GM06990 (cell line): ENCODE measurements around the gene FGF12.

Experiments
- DNase-seq: peaks from one replicate; pipeline ENCODE4 v3.0.0-alpha.2; 2011; ENCODE audit not compliant: insufficient read length; ENCODE audit errors: extremely low read depth
- H3K27me3 ChIP-seq: replicated peaks from 2 replicates; pipeline ENCODE4 v1.6.0; 2011; ENCODE audit warnings: low read length; ENCODE audit not compliant: control insufficient read depth, insufficient read depth
- H3K36me3 ChIP-seq: 2 replicates; pipeline ENCODE4 v1.5.1; 2011; ENCODE audit warnings: low read length; ENCODE audit not compliant: control insufficient read depth, insufficient read depth
- H3K4me3 ChIP-seq: replicated peaks from 2 replicates; pipeline ENCODE4 v1.5.1; 2011; ENCODE audit warnings: low read depth, mild to moderate bottlenecking, control low read depth, low read length
- TF ChIP-seq, protein P1 (sequence below): IDR thresholded peaks from 2 replicates; pipeline ENCODE4 v1.5.1; 2011; ENCODE audit warnings: low read length, control low read depth, mild to moderate bottlenecking, inconsistent platforms; ENCODE audit not compliant: insufficient read depth, poor library complexity, severe bottlenecking

FGF12 gene

DNA sequence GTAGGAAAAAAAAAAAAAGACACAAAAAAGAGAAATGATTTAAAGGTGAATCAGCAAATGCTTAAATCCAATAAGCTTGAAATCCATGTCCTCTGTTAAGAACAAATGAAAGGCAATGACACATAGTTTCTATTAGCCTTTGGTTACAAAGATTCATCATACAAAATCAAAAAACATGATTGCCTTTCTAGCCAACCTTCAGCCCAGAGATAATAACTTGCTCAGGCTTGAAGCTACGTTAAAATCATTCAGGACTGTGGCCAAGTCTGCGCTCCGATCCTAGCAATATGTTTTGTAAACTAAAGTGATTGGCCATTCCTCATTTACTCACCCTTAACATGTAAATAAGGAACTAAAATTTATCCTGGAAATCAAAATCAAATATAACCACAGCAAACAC, 556.7 kb downstream of the FGF12 start:
- Histone ChIP-seq H3K36me3 (no peaks in the 10 kb centered on the region), H3K4me3 (no peak overlapping the region), H3K27me3 (no peaks in the 10 kb centered on the region)
- TF ChIP-seq, protein P1, sequence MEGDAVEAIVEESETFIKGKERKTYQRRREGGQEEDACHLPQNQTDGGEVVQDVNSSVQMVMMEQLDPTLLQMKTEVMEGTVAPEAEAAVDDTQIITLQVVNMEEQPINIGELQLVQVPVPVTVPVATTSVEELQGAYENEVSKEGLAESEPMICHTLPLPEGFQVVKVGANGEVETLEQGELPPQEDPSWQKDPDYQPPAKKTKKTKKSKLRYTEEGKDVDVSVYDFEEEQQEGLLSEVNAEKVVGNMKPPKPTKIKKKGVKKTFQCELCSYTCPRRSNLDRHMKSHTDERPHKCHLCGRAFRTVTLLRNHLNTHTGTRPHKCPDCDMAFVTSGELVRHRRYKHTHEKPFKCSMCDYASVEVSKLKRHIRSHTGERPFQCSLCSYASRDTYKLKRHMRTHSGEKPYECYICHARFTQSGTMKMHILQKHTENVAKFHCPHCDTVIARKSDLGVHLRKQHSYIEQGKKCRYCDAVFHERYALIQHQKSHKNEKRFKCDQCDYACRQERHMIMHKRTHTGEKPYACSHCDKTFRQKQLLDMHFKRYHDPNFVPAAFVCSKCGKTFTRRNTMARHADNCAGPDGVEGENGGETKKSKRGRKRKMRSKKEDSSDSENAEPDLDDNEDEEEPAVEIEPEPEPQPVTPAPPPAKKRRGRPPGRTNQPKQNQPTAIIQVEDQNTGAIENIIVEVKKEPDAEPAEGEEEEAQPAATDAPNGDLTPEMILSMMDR = no peak
- DNase-seq = no peak

DNA sequence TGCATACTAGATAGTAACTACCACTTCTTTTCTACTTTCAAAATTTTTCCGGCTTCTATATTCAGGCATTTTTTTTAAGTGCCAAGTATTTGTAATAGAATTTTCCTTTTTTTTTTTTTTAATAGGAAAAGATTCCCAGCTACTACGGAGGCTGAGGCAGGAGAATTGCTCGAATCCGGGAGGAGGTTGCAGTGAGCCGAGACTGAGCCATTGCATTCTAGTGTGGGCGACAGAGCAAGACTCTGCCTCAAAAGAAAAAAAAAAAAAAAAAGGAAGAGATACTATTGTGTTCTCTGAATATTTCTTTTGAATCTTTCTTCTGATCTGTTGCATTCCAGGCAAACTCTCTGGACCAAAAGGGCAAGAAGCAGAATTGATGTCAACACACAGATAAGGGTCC, 557.3 kb downstream of the FGF12 start:
- TF ChIP-seq, protein P1 = no peak
- no peaks in the 10 kb centered on the region for H3K27me3 ChIP-seq
- H3K36me3 ChIP-seq = no peaks in the 10 kb centered on the region
- DNase-seq = no peak
- no peak overlapping the region for H3K4me3 ChIP-seq

DNA sequence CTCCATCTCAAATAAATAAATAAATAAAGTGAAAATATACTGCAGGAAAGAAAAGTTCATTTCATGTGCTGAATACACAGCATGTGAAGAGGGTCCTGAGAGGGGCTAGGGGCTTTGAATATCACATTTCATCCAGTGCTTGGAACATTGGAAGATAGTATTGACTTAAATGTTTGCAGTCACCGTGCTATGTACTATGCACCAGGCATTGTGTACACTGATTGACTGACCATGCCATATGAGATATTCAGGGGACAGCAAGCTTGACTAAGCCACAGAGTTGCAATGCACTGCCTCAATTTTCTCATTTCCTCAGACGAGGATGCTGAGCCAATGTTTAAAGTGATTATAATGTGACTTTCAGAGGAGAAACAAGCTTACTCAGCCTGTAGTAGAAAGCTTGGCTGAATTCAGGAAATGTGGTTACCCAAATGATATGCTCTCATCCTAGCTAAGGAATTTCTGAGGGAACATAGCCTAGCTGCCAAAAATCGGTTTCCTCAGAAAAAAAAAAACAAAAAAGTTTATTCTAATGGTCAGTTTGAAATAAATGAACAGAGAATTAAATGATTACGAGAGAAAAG, 557.9 kb downstream of the FGF12 start:
- no peak overlapping the region for H3K4me3 ChIP-seq
- no peaks in the 10 kb centered on the region for H3K27me3 ChIP-seq
- TF ChIP-seq, protein P1 = no peak
- no peaks in the 10 kb centered on the region for H3K36me3 ChIP-seq
- no peak for DNase-seq

DNA sequence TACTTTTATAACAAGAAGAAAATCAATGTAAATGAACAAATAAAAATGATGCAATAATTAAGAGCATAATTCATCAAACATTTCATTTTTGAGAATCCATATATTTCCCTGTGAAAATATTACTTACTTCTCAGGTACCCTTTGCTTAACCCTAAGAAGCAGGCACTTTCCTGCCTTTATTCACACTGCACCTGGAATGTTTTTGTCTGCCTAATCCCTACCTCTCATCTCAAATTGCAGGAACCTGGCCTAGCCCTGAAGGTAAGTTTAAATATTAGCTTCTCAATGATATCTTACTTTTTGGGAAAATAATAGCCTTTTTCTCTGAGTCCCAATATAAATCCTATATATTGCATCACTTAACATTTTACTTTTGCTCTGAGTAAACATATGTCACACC, 559.1 kb downstream of the FGF12 start:
- Histone ChIP-seq H3K36me3 (no peaks in the 10 kb centered on the region), H3K4me3 (no peak overlapping the region), H3K27me3 (no peaks in the 10 kb centered on the region)
- no peak for DNase-seq
- TF ChIP-seq, protein P1 = no peak

- no peaks in the 10 kb centered on the region for H3K36me3 ChIP-seq
- H3K27me3 ChIP-seq = no peaks in the 10 kb centered on the region
- no peak for DNase-seq
- TF ChIP-seq, protein P1 = no peak
- no peak overlapping the region for H3K4me3 ChIP-seq
Measured at GRCh38 chr3:192165552-192165951, 561.8 kb downstream of the FGF12 start.

DNA sequence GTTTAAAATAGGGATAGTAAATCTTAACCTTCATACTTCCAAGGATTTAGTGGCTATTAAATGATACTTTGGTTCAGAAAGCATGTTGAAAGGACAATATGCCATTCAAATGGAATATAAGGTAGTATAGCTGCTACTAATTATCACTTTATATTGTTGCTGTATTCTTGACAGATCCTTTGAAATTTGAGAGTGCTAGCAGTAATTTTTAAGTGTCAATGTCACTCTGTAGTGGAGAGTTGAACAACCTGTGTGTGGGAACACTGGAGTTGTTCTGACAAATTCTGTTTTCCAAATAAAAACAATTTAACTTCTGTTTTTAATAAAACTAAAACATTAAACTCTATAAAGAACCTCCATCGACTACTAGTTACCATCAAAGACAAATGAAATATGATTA, 565.7 kb downstream of the FGF12 start:
- no peak overlapping the region for H3K4me3 ChIP-seq
- TF ChIP-seq, protein P1 = no peak
- DNase-seq = no peak
- H3K27me3 ChIP-seq = no peaks in the 10 kb centered on the region
- no peaks in the 10 kb centered on the region for H3K36me3 ChIP-seq
